Measurements from ENCODE around the gene MFAP4.

DNA sequence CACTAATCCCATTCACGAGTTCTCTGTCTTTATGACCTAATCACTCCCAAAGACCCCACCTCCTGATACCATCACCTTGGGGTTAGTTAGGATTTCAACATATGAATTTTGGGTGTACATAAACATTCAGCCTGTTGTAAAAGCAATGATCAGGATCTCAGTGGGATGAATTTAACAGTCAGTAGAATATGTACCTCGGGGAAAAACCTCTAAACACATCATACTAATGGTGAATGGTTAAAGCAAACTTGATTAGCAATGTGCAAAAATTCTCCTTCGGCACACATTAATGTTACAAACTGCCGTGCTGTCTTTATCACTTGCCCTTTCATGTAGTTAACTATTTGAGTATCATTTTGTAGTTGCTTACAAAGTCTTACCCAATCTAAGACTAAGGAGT, 34.2 kb upstream of the MFAP4 start:
- TF ChIP-seq, protein P1, sequence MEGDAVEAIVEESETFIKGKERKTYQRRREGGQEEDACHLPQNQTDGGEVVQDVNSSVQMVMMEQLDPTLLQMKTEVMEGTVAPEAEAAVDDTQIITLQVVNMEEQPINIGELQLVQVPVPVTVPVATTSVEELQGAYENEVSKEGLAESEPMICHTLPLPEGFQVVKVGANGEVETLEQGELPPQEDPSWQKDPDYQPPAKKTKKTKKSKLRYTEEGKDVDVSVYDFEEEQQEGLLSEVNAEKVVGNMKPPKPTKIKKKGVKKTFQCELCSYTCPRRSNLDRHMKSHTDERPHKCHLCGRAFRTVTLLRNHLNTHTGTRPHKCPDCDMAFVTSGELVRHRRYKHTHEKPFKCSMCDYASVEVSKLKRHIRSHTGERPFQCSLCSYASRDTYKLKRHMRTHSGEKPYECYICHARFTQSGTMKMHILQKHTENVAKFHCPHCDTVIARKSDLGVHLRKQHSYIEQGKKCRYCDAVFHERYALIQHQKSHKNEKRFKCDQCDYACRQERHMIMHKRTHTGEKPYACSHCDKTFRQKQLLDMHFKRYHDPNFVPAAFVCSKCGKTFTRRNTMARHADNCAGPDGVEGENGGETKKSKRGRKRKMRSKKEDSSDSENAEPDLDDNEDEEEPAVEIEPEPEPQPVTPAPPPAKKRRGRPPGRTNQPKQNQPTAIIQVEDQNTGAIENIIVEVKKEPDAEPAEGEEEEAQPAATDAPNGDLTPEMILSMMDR (IDR thresholded peaks at IDR 0.05; ENCODE audit: poor library complexity, severe bottlenecking), result no peak
- TF ChIP-seq EZH2 (IDR thresholded peaks at IDR 0.05; ENCODE audit: borderline replicate concordance, insufficient read depth, low read length, poor library complexity, severe bottlenecking) (no peak), POLR2AphosphoS5 (IDR thresholded peaks at IDR 0.05) (no peak)

Measured in neural cell (in vitro differentiated cells).